DND-41 (cell line): ENCODE results near the gene EYS.

Source experiments
- EZH2 ChIP-seq: IDR thresholded peaks from 3 replicates; pipeline ENCODE4 v1.6.1; 2012; ENCODE audit warnings: borderline replicate concordance, low read depth, mild to moderate bottlenecking, moderate library complexity, low read length, inconsistent platforms; ENCODE audit not compliant: severe bottlenecking
- TF ChIP-seq, protein P1 (sequence below): IDR thresholded peaks from 2 replicates; pipeline ENCODE4 v1.5.1; 2012; ENCODE audit warnings: borderline replicate concordance, low read length, moderate library complexity, mild to moderate bottlenecking; ENCODE audit not compliant: poor library complexity, severe bottlenecking; ENCODE audit errors: extremely low read depth

DNA sequence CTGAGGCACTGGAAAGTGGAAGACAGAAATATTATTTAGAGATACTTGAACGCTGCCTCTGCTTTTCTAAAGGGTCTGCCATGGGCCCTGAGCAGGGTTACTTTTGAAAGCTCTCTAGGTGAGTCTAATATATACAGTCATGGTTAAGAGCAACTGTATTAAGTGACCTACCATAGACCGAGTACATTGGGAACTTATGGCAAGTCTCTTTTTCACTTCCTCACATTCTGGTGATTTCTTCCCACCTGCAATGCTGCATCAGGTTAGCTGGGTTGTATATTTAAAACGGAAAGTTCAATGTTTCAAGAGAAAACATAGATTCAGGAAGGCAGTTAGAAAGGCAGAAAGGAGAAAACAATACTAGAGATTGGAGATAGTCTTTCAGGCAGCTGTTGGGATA lies 1916.7 kb downstream of the EYS start:
- TF ChIP-seq, protein P1, sequence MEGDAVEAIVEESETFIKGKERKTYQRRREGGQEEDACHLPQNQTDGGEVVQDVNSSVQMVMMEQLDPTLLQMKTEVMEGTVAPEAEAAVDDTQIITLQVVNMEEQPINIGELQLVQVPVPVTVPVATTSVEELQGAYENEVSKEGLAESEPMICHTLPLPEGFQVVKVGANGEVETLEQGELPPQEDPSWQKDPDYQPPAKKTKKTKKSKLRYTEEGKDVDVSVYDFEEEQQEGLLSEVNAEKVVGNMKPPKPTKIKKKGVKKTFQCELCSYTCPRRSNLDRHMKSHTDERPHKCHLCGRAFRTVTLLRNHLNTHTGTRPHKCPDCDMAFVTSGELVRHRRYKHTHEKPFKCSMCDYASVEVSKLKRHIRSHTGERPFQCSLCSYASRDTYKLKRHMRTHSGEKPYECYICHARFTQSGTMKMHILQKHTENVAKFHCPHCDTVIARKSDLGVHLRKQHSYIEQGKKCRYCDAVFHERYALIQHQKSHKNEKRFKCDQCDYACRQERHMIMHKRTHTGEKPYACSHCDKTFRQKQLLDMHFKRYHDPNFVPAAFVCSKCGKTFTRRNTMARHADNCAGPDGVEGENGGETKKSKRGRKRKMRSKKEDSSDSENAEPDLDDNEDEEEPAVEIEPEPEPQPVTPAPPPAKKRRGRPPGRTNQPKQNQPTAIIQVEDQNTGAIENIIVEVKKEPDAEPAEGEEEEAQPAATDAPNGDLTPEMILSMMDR = no peak
- no peak for TF ChIP-seq EZH2
